Measurements from ENCODE around the gene CNNM3.

The CNNM3 gene

GRCh38 chr2:96869281-96869821 is 53.3 kb downstream of the CNNM3 start:
- peak; percentile 65 to 91 for DNase-seq (ENCODE audit: low read depth in 2 of 2)
- peak overlapping the region; percentile 85 to 87 for H3K4me3 ChIP-seq (replicated peaks in 1 of 2; ENCODE audit: low read depth in 2 of 2, low read length in 2 of 2)
- TF ChIP-seq CTCF (IDR thresholded peaks at IDR 0.05; ENCODE audit: low read depth, low read length), result no peak

- peak within 1 kb of the TSS; percentile 85 to 87 for H3K4me3 ChIP-seq (replicated peaks in 1 of 2; ENCODE audit: low read depth in 2 of 2, low read length in 2 of 2)
- peak; percentile 31 to 53 for DNase-seq (ENCODE audit: low read depth in 2 of 2)
- TF ChIP-seq CTCF (IDR thresholded peaks at IDR 0.05; ENCODE audit: low read depth, low read length), result no peak
Measured at GRCh38 chr2:96869822-96870625, 54.0 kb downstream of the CNNM3 start, which contains the start of gene SEMA4C. TSS of gene SEMA4C (minus strand) at chr2:96870080. CDS start at chr2:96867886, 2,194 bp downstream.

- peak overlapping the region; percentile 47 to 85 for H3K4me3 ChIP-seq (replicated peaks in 1 of 2; ENCODE audit: low read depth in 2 of 2, low read length in 2 of 2)
- DNase-seq (ENCODE audit: low read depth in 2 of 2), result no peak
- TF ChIP-seq CTCF (IDR thresholded peaks at IDR 0.05; ENCODE audit: low read depth, low read length), result no peak
Measured at GRCh38 chr2:96870626-96871255, 54.7 kb downstream of the CNNM3 start.

DNA sequence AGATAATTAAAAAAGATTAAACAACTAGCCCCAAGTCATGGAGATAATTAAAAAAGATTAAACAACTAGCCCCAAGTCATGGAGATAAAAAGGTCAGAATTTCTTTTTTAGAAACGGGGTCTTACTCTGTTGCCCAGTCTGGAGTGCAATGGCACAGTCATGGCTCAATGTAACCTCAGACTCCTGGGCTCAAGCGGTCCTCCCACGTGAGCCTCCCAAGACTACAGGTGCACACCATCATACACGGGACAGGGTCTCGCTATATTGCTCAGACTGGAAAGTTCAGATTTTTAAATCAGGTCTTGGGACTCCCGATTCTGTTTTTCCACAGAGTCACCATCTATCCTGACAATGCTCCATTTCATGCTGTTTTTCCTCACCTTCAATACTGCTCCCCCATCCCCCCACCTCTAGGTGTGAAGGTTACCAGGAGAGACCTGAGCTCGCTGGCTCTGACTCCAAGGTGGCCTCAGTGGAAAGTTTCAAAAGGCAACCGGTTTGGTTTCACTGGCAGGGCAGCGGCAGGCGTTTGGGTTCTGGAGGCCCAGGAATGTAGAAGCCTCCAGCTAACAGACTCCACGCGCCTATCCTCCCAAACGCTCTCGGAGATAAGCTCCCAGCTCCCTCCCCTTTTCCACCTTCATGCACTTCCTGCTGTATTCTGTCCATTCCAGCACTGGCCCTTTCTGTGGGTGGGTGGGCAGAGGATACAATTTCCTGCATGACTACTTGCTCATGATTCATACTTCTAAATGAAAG is 56.7 kb downstream of the CNNM3 start:
- peak in 1 of 2 donors; percentile 56 for DNase-seq (ENCODE audit: low read depth in 2 of 2)
- no peak for TF ChIP-seq CTCF (IDR thresholded peaks at IDR 0.05; ENCODE audit: low read depth, low read length)
- no peak overlapping the region for H3K4me3 ChIP-seq (replicated peaks in 1 of 2; ENCODE audit: low read depth in 2 of 2, low read length in 2 of 2)

GRCh38 chr2:96873651-96874096 is 57.6 kb downstream of the CNNM3 start:
- no peak for DNase-seq (ENCODE audit: low read depth in 2 of 2)
- H3K4me3 ChIP-seq (replicated peaks in 1 of 2; ENCODE audit: low read depth in 2 of 2, low read length in 2 of 2), result no peak overlapping the region
- no peak for TF ChIP-seq CTCF (IDR thresholded peaks at IDR 0.05; ENCODE audit: low read depth, low read length)

DNA sequence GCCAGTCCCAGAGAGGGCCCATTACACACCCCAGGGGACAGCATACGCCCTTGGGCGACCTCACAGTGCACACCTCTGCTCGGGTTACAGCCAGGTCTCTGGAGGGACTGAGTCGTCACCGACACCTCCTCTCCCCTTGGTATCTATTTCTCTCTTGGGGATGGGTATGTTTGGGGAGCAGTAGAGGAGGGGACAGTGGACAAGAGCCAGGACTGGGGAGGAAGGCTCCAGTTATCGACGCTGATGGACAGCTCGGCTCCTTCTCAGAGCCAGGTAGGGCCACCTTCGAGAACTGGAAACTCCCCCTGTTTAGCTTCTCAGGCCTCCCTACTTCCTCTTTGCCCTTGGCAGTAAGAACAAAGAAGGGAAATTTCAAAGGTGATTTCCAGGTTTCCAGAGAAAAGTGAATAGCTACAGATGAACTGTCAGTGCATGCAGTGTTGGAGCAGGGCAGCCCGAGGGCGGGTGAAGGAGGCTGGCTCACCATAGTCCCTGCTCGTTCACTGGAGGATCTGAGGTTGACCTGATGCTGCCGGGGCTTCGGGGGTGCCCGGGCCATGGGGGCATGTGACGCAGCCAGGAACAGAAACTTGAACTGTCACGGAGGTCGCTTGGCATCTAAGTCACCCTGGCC is 58.2 kb downstream of the CNNM3 start:
- no peak for DNase-seq (ENCODE audit: low read depth in 2 of 2)
- no peak for TF ChIP-seq CTCF (IDR thresholded peaks at IDR 0.05; ENCODE audit: low read depth, low read length)
- H3K4me3 ChIP-seq (replicated peaks in 1 of 2; ENCODE audit: low read depth in 2 of 2, low read length in 2 of 2), result no peak overlapping the region
